NB4 (cell line): ENCODE measurements around the gene KRIT1.

ENCODE experiments used
- MYC ChIP-seq: IDR thresholded peaks from 2 replicates; pipeline ENCODE4 v1.6.1; 2011; ENCODE audit warnings: low read depth, low read length
- POLR2A ChIP-seq: IDR thresholded peaks from 2 replicates; pipeline ENCODE4 v1.6.1; 2011; ENCODE audit warnings: mild to moderate bottlenecking; ENCODE audit not compliant: insufficient read length; ENCODE audit errors: extremely low read depth
- TF ChIP-seq, protein P1 (sequence below): IDR thresholded peaks from one replicate; pipeline ENCODE4 v1.5.1; 2012; ENCODE audit warnings: low read depth, low read length
- TF ChIP-seq, protein P2 (sequence below): IDR thresholded peaks from 2 replicates; pipeline ENCODE4 v1.6.1; 2011; ENCODE audit warnings: low read depth, low read length

DNA sequence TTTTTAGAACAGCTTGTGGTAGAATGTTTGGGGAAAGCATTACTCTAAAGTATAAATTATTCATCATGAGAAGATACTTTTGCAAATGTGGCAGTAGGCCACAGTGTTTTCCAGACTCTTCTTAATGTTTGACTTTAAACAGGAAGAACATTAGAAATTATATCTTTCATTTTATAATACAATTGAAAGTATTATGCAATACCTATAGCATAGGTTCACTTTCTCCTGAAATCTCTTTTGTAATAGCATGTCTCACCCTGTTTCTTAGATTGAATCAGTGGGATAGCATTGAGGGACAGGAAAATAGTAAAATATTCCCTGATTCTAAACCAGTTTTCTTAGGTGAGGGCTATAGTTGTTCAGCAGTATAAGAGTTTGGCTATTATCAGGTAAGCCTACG is 23.2 kb upstream of the KRIT1 start:
- TF ChIP-seq, protein P1, sequence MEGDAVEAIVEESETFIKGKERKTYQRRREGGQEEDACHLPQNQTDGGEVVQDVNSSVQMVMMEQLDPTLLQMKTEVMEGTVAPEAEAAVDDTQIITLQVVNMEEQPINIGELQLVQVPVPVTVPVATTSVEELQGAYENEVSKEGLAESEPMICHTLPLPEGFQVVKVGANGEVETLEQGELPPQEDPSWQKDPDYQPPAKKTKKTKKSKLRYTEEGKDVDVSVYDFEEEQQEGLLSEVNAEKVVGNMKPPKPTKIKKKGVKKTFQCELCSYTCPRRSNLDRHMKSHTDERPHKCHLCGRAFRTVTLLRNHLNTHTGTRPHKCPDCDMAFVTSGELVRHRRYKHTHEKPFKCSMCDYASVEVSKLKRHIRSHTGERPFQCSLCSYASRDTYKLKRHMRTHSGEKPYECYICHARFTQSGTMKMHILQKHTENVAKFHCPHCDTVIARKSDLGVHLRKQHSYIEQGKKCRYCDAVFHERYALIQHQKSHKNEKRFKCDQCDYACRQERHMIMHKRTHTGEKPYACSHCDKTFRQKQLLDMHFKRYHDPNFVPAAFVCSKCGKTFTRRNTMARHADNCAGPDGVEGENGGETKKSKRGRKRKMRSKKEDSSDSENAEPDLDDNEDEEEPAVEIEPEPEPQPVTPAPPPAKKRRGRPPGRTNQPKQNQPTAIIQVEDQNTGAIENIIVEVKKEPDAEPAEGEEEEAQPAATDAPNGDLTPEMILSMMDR, result no peak
- TF ChIP-seq POLR2A (no peak), MYC (no peak)
- TF ChIP-seq, protein P2, sequence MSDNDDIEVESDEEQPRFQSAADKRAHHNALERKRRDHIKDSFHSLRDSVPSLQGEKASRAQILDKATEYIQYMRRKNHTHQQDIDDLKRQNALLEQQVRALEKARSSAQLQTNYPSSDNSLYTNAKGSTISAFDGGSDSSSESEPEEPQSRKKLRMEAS, result no peak
